PC-3 (cell line): ENCODE data around the gene EPHB2. TPM values are rescaled to one million over a fixed set of nuclear protein-coding genes. Genes with fewer than 3 reads are reported as not detected.

ENCODE experiments used
- ATAC-seq: fragments of 200-7000 bp; cut with Tn5 transposase; 2 replicates; pipeline ENCODE4 v1.9.1; 2020; ENCODE audit warnings: mild to moderate bottlenecking, moderate library complexity
- BruUV-seq: library from RNA; stranded (reverse); fragments of 400-500 nt; replicated peaks from 2 replicates; lab custom pipeline; 2021; lab: Mats Ljungman, UMichigan
- CTCF ChIA-PET: fragments of 300-600 bp; sonication (Branson Sonifier 250); formaldehyde crosslinking; loops from one replicate; lab custom pipeline; 2022; ENCODE audit warnings: antibody characterized with exemption; lab: Charles Lee
- POLR2A ChIA-PET: fragments of 300-600 bp; sonication (Branson Sonifier 250); formaldehyde crosslinking; loops from one replicate; lab custom pipeline; 2022; ENCODE audit warnings: antibody characterized with exemption; ENCODE audit not compliant: unreplicated experiment; lab: Charles Lee
- DNase-seq: peaks from one replicate; pipeline ENCODE4 v3.0.0-alpha.2; 2015
- H2AFZ ChIP-seq: fragments of 300-600 bp; sonication (generic); 2 replicates; pipeline ENCODE4 v1.6.0; 2016; ENCODE audit warnings: antibody characterized with exemption, low read length
- H3F3A ChIP-seq: fragments of 300-600 bp; sonication (generic); one replicate; pipeline ENCODE4 v1.6.0; 2017; ENCODE audit warnings: antibody characterized with exemption, low read length, control low read depth, mild to moderate bottlenecking; ENCODE audit not compliant: unreplicated experiment
- H3K27ac ChIP-seq: fragments of 300-600 bp; sonication (generic); 2 replicates; pipeline ENCODE4 v1.5.1; 2016; ENCODE audit warnings: mild to moderate bottlenecking, low read length
- H3K27me3 ChIP-seq: fragments of 300-600 bp; sonication (generic); 2 replicates; pipeline ENCODE4 v1.6.1; 2016; ENCODE audit warnings: low read length, mixed read lengths
- H3K36me3 ChIP-seq: fragments of 300-600 bp; sonication (generic); 2 replicates; pipeline ENCODE4 v1.6.1; 2016; ENCODE audit warnings: low read depth, mixed run types, low read length, mixed read lengths
- H3K4me1 ChIP-seq: fragments of 300-600 bp; sonication (generic); 2 replicates; pipeline ENCODE4 v1.5.1; 2016; ENCODE audit warnings: low read length; ENCODE audit not compliant: insufficient read depth
- H3K4me2 ChIP-seq: fragments of 300-600 bp; sonication (generic); 2 replicates; pipeline ENCODE4 v1.6.0; 2016; ENCODE audit warnings: low read length
- H3K4me3 ChIP-seq: fragments of 300-600 bp; sonication (generic); 2 replicates; pipeline ENCODE4 v1.5.1; 2016; ENCODE audit warnings: mild to moderate bottlenecking, low read length, mixed read lengths
- H3K79me2 ChIP-seq: fragments of 300-600 bp; sonication (generic); 2 replicates; pipeline ENCODE4 v1.6.1; 2017; ENCODE audit warnings: low read length, mixed read lengths
- H3K9ac ChIP-seq: fragments of 300-600 bp; sonication (generic); 2 replicates; pipeline ENCODE4 v1.6.0; 2016; ENCODE audit warnings: mild to moderate bottlenecking, low read length
- H3K9me2 ChIP-seq: fragments of 300-600 bp; sonication (generic); replicated peaks from 2 replicates; pipeline ENCODE4 v1.6.1; 2016; ENCODE audit warnings: mixed run types, low read length, mixed read lengths
- H3K9me3 ChIP-seq: fragments of 300-600 bp; sonication (generic); 2 replicates; pipeline ENCODE4 v1.6.1; 2016; ENCODE audit warnings: low read length, mixed read lengths
- H4K20me1 ChIP-seq: fragments of 300-600 bp; sonication (generic); 2 replicates; pipeline ENCODE4 v1.6.1; 2016; ENCODE audit warnings: low read length, mixed read lengths
- EZH2 ChIP-seq: fragments of 300-600 bp; sonication (generic); IDR thresholded peaks from one replicate; pipeline ENCODE4 v1.6.1; 2017; ENCODE audit warnings: antibody characterized with exemption, mild to moderate bottlenecking, low read length; ENCODE audit not compliant: unreplicated experiment
- EZH2phosphoT487 ChIP-seq: fragments of 300-600 bp; sonication (generic); IDR thresholded peaks from 2 replicates; pipeline ENCODE4 v1.6.1; 2018; ENCODE audit warnings: mild to moderate bottlenecking, antibody characterized with exemption, low read length, borderline replicate concordance
- intact Hi-C: fragments of 100-400 bp; cut with micrococcal nuclease; formaldehyde crosslinking; loops from 2 replicates; pipeline ENCODE4 v1.9.0; 2023
- total RNA-seq: library from RNA; depleted of rRNA; stranded (reverse); fragments of >200 nt; gene quantifications from 2 replicates; pipeline ENCODE4 v1.2.3, GENCODE V29; 2014
- TF ChIP-seq, protein P1 (sequence below): fragments of 300-600 bp; sonication (generic); conservative IDR thresholded peaks from 2 replicates; pipeline ENCODE4 v1.5.1; 2017; ENCODE audit warnings: antibody characterized with exemption, low read depth, mild to moderate bottlenecking, low read length

Gene EPHB2
- total RNA-seq, 1 experiment from 2014 or later, result 23.2 TPM

DNA sequence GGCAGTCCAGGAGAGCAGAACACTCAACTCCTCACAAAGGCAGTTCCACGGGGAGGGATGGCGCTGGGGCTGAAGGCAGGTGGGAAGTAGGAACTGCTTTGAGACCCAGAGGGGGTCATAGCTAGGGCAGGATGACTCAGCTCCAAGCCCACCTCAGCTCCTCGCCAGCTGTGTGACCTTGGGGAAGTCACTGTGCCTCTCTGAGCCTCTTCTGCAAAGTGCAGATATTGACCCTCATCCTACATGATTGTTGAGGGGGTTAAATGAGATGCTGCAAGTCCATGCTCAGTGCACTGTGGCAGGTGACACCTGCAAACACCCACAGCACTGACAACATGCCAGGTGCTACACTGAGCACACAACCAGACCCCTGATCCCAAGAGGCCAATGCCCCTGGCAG, 168.8 kb downstream of the EPHB2 start:
- TF ChIP-seq, protein P1, sequence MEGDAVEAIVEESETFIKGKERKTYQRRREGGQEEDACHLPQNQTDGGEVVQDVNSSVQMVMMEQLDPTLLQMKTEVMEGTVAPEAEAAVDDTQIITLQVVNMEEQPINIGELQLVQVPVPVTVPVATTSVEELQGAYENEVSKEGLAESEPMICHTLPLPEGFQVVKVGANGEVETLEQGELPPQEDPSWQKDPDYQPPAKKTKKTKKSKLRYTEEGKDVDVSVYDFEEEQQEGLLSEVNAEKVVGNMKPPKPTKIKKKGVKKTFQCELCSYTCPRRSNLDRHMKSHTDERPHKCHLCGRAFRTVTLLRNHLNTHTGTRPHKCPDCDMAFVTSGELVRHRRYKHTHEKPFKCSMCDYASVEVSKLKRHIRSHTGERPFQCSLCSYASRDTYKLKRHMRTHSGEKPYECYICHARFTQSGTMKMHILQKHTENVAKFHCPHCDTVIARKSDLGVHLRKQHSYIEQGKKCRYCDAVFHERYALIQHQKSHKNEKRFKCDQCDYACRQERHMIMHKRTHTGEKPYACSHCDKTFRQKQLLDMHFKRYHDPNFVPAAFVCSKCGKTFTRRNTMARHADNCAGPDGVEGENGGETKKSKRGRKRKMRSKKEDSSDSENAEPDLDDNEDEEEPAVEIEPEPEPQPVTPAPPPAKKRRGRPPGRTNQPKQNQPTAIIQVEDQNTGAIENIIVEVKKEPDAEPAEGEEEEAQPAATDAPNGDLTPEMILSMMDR, result no peak
- TF ChIP-seq EZH2phosphoT487 (no peak), EZH2 (no peak)
- Histone ChIP-seq H3K4me3 (no peak overlapping the region), H3K27ac (no peak overlapping the region), H3F3A (no peaks in the 10 kb centered on the region), H3K79me2 (no peaks in the 10 kb centered on the region), H4K20me1 (no peaks in the 10 kb centered on the region), H3K4me2 (no peak overlapping the region), H3K9me2 (no peaks in the 10 kb centered on the region), H3K36me3 (no peaks in the 10 kb centered on the region), H3K27me3 (no peaks in the 10 kb centered on the region), H2AFZ (no peak overlapping the region), H3K9ac (no peak overlapping the region), H3K4me1 (peaks cover 3% of the 10 kb centered on the region; the same call in 1 of the 2 replicates), H3K9me3 (no peaks in the 10 kb centered on the region)
- BruUV-seq, result no TSS peak
- DNase-seq, result no peak
- POLR2A ChIA-PET, result interaction anchor here (0.6 kb wide), 1 partner anchor 156 kb away, joined by 3 read pairs; no protein-coding TSS in a partner anchor
- CTCF ChIA-PET, result no interaction called here
- no peak for ATAC-seq
- intact Hi-C loops, result no loop called here

DNA sequence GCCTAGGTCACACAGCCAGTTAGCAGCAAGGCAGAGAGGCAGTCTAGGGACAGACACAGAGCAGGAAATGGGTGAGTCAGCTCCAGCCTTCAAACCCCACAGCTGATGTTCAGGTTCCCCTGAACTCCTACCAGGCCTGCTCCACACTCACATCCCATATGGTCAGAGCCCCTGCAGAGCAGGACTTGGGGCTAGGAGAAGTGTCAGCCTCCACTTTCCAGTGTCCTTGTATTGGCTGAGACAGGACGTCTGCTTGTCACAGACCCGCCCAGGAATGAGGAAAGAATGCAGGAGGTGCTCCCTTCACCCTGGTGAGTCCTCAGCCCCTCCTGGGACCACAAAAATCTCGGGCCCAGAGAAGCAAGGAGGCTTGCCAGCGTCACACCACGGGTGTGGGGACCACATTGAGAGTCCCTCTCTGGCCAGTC, 169.5 kb downstream of the EPHB2 start:
- peak; percentile 68 for ATAC-seq
- Histone ChIP-seq H3F3A (no peaks in the 10 kb centered on the region), H3K36me3 (no peaks in the 10 kb centered on the region), H3K4me1 (peaks cover 3% of the 10 kb centered on the region; the same call in 1 of the 2 replicates), H3K4me3 (no peak overlapping the region), H3K9ac (no peak overlapping the region), H3K27ac (no peak overlapping the region), H2AFZ (no peak overlapping the region), H3K27me3 (no peaks in the 10 kb centered on the region), H3K9me2 (no peaks in the 10 kb centered on the region), H4K20me1 (no peaks in the 10 kb centered on the region), H3K79me2 (no peaks in the 10 kb centered on the region), H3K4me2 (no peak overlapping the region), H3K9me3 (no peaks in the 10 kb centered on the region)
- intact Hi-C loops, result no loop called here
- BruUV-seq, result no TSS peak
- ChIA-PET POLR2A (no interaction called here), CTCF (no interaction called here)
- TF ChIP-seq, protein P1, result no peak
- peak; percentile 15 for DNase-seq

DNA sequence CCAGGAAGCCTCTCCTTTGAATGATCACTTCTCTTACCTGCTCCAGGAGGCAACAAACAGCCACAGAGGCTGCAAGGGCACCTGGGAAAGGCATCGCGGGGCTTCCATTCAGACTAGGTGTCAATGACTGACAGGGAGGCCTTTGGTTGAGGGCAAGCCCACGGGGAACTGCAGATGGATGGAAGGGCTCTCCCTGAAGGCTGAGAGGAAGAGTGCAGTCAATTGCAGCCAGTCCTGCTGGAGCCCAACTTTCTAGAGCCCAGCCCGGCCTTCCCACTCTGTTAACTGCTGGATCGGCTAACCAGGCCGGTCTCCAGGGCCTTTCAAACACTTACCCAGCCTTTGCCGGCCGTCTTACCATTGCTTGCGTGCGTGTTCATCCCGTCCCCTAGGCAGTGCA, 172.8 kb downstream of the EPHB2 start:
- Histone ChIP-seq H3K27me3 (no peaks in the 10 kb centered on the region), H3K79me2 (no peaks in the 10 kb centered on the region), H3K9me3 (no peaks in the 10 kb centered on the region), H3K27ac (no peak overlapping the region), H3F3A (no peaks in the 10 kb centered on the region), H4K20me1 (no peaks in the 10 kb centered on the region), H3K36me3 (no peaks in the 10 kb centered on the region), H3K4me1 (no peaks in the 10 kb centered on the region), H3K4me3 (no peak overlapping the region), H3K9me2 (no peaks in the 10 kb centered on the region), H3K9ac (no peak overlapping the region), H2AFZ (no peak overlapping the region), H3K4me2 (no peak overlapping the region)
- no peak for TF ChIP-seq EZH2phosphoT487
- TF ChIP-seq, protein P1, result no peak
- no peak for TF ChIP-seq EZH2
- no TSS peak for BruUV-seq
- no peak for ATAC-seq
- intact Hi-C loops, result no loop called here
- ChIA-PET POLR2A (no interaction called here), CTCF (no interaction called here)
- DNase-seq, result no peak
